HPDE6-E6E7 (cell line): Measurements from ENCODE around the gene IQCH.
A peak's percentile ranks its signal among the peaks of the same experiment; 100 is the strongest.

Experiments
- DNase-seq: peaks from one replicate; pipeline ENCODE4 v3.0.0; 2011; ENCODE audit warnings: missing footprints; ENCODE audit errors: extremely low spot score

The IQCH gene

GRCh38 chr15:67524235-67524634, 269.6 kb downstream of the IQCH start:
- DNase-seq, result no peak

GRCh38 chr15:67528513-67528912, 273.9 kb downstream of the IQCH start:
- DNase-seq, result no peak

GRCh38 chr15:67531379-67531914, 276.9 kb downstream of the IQCH start:
- DNase-seq, result no peak

- no peak for DNase-seq
Observed at GRCh38 chr15:67533873-67534272, 279.3 kb downstream of the IQCH start.

GRCh38 chr15:67534360-67534759, 279.8 kb downstream of the IQCH start:
- DNase-seq, result no peak

- DNase-seq, result no peak
Observed at GRCh38 chr15:67537771-67538170, 283.2 kb downstream of the IQCH start.

- DNase-seq, result peak; percentile 49
Observed at GRCh38 chr15:67542420-67543347, 288.1 kb downstream of the IQCH start, which contains the start of gene MAP2K5. Gene MAP2K5, plus strand, starts transcription at chr15:67542703. Its CDS starts 633 bp downstream, at chr15:67543336.

- no peak for DNase-seq
Observed at GRCh38 chr15:67543348-67543718, 288.7 kb downstream of the IQCH start.

- no peak for DNase-seq
Observed at GRCh38 chr15:67544475-67544874, 289.9 kb downstream of the IQCH start.

GRCh38 chr15:67545864-67546263, 291.3 kb downstream of the IQCH start:
- DNase-seq, result no peak

GRCh38 chr15:67547064-67547463, 292.5 kb downstream of the IQCH start:
- DNase-seq, result no peak

- no peak for DNase-seq
Observed at GRCh38 chr15:67547836-67548235, 293.2 kb downstream of the IQCH start.

GRCh38 chr15:67548236-67548852, 293.8 kb downstream of the IQCH start:
- DNase-seq, result no peak

GRCh38 chr15:67548862-67549651, 294.5 kb downstream of the IQCH start:
- DNase-seq, result no peak

- DNase-seq, result no peak
Observed at GRCh38 chr15:67549736-67550135, 295.1 kb downstream of the IQCH start.

GRCh38 chr15:67550522-67550921, 295.9 kb downstream of the IQCH start:
- no peak for DNase-seq

GRCh38 chr15:67551207-67551743, 296.7 kb downstream of the IQCH start:
- no peak for DNase-seq
